ENCODE measurements around the gene YPEL2.

- TF ChIP-seq CTCF (IDR thresholded peaks at IDR 0.05), result no peak
- no peak for TF ChIP-seq ZSCAN18 (CRISPR knock-in tag; IDR thresholded peaks at IDR 0.05)
- TF ChIP-seq E2F4 (CRISPR knock-in tag; IDR thresholded peaks at IDR 0.05; ENCODE audit: borderline replicate concordance, low read depth), result no peak
- TF ChIP-seq, protein P1, sequence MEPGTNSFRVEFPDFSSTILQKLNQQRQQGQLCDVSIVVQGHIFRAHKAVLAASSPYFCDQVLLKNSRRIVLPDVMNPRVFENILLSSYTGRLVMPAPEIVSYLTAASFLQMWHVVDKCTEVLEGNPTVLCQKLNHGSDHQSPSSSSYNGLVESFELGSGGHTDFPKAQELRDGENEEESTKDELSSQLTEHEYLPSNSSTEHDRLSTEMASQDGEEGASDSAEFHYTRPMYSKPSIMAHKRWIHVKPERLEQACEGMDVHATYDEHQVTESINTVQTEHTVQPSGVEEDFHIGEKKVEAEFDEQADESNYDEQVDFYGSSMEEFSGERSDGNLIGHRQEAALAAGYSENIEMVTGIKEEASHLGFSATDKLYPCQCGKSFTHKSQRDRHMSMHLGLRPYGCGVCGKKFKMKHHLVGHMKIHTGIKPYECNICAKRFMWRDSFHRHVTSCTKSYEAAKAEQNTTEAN (CRISPR knock-in tag; IDR thresholded peaks at IDR 0.05), result no peak
- TF ChIP-seq, protein P2, sequence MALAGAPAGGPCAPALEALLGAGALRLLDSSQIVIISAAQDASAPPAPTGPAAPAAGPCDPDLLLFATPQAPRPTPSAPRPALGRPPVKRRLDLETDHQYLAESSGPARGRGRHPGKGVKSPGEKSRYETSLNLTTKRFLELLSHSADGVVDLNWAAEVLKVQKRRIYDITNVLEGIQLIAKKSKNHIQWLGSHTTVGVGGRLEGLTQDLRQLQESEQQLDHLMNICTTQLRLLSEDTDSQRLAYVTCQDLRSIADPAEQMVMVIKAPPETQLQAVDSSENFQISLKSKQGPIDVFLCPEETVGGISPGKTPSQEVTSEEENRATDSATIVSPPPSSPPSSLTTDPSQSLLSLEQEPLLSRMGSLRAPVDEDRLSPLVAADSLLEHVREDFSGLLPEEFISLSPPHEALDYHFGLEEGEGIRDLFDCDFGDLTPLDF (CRISPR knock-in tag; IDR thresholded peaks at IDR 0.05), result no peak
- TF ChIP-seq, protein P3, sequence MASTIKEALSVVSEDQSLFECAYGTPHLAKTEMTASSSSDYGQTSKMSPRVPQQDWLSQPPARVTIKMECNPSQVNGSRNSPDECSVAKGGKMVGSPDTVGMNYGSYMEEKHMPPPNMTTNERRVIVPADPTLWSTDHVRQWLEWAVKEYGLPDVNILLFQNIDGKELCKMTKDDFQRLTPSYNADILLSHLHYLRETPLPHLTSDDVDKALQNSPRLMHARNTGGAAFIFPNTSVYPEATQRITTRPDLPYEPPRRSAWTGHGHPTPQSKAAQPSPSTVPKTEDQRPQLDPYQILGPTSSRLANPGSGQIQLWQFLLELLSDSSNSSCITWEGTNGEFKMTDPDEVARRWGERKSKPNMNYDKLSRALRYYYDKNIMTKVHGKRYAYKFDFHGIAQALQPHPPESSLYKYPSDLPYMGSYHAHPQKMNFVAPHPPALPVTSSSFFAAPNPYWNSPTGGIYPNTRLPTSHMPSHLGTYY (CRISPR knock-in tag; IDR thresholded peaks at IDR 0.05), result no peak
- TF ChIP-seq ZNF138 (CRISPR knock-in tag; conservative IDR thresholded peaks at IDR 0.05), result no peak
- TF ChIP-seq CREM (CRISPR knock-in tag; IDR thresholded peaks at IDR 0.05), result no peak
- no peak for TF ChIP-seq NFYB (CRISPR knock-in tag; conservative IDR thresholded peaks at IDR 0.05; ENCODE audit: low read depth)
- no peak for TF ChIP-seq GABPB1 (CRISPR knock-in tag; IDR thresholded peaks at IDR 0.05)
- no peak for TF ChIP-seq USF2 (CRISPR knock-in tag; IDR thresholded peaks at IDR 0.05)
- no peak for TF ChIP-seq PREB (CRISPR knock-in tag; IDR thresholded peaks at IDR 0.05; ENCODE audit: borderline replicate concordance)
- no peak for TF ChIP-seq TCF7 (CRISPR knock-in tag; IDR thresholded peaks at IDR 0.05; ENCODE audit: low read depth)
Measured at GRCh38 chr17:59405944-59406705, 74.7 kb downstream of the YPEL2 start.

Measured in WTC11 (cell line).